ENCODE measurements around the gene UBE2I.
"Not testable (repeated sequence)": the region's sequence is repeated elsewhere in the genome, so short reads cannot be mapped to it uniquely, and the experiment has no call there.

- TF ChIP-seq, protein P1, sequence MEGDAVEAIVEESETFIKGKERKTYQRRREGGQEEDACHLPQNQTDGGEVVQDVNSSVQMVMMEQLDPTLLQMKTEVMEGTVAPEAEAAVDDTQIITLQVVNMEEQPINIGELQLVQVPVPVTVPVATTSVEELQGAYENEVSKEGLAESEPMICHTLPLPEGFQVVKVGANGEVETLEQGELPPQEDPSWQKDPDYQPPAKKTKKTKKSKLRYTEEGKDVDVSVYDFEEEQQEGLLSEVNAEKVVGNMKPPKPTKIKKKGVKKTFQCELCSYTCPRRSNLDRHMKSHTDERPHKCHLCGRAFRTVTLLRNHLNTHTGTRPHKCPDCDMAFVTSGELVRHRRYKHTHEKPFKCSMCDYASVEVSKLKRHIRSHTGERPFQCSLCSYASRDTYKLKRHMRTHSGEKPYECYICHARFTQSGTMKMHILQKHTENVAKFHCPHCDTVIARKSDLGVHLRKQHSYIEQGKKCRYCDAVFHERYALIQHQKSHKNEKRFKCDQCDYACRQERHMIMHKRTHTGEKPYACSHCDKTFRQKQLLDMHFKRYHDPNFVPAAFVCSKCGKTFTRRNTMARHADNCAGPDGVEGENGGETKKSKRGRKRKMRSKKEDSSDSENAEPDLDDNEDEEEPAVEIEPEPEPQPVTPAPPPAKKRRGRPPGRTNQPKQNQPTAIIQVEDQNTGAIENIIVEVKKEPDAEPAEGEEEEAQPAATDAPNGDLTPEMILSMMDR (IDR thresholded peaks at IDR 0.05) = not testable (repeated sequence)
- not testable (repeated sequence) for TF ChIP-seq ZFX (IDR thresholded peaks at IDR 0.05; ENCODE audit: borderline replicate concordance)
Measured at GRCh38 chr16:1271724-1272413, 37.6 kb upstream of the UBE2I start.
